GM12874 (cell line): ENCODE measurements around the gene C13orf46.

ENCODE experiments used
- TF ChIP-seq, protein P1 (sequence below): IDR thresholded peaks from 2 replicates; pipeline ENCODE4 v1.5.1; 2011; ENCODE audit warnings: low read depth, mild to moderate bottlenecking, control low read depth, low read length, moderate library complexity; ENCODE audit not compliant: insufficient read depth

C13orf46 gene

DNA sequence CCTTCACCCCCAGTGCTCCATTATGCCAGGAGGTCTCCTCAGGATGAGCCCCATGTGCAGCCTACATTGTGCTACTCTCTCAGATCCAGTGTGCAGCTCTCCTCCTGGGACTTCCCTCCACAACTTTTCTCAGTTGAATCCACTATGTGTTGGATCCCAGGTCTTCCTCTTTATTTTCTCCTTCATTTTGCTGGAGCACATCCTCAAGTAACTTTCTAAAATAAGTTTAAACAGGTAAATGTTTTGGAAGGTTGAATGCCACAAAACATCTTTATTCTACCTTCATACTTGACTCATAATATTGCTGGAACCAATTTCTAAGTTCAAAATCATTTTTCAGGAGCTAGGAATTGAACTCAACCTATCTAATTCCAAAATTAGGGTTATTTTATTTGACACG lies 52.1 kb downstream of the C13orf46 start:
- TF ChIP-seq, protein P1, sequence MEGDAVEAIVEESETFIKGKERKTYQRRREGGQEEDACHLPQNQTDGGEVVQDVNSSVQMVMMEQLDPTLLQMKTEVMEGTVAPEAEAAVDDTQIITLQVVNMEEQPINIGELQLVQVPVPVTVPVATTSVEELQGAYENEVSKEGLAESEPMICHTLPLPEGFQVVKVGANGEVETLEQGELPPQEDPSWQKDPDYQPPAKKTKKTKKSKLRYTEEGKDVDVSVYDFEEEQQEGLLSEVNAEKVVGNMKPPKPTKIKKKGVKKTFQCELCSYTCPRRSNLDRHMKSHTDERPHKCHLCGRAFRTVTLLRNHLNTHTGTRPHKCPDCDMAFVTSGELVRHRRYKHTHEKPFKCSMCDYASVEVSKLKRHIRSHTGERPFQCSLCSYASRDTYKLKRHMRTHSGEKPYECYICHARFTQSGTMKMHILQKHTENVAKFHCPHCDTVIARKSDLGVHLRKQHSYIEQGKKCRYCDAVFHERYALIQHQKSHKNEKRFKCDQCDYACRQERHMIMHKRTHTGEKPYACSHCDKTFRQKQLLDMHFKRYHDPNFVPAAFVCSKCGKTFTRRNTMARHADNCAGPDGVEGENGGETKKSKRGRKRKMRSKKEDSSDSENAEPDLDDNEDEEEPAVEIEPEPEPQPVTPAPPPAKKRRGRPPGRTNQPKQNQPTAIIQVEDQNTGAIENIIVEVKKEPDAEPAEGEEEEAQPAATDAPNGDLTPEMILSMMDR = no peak

DNA sequence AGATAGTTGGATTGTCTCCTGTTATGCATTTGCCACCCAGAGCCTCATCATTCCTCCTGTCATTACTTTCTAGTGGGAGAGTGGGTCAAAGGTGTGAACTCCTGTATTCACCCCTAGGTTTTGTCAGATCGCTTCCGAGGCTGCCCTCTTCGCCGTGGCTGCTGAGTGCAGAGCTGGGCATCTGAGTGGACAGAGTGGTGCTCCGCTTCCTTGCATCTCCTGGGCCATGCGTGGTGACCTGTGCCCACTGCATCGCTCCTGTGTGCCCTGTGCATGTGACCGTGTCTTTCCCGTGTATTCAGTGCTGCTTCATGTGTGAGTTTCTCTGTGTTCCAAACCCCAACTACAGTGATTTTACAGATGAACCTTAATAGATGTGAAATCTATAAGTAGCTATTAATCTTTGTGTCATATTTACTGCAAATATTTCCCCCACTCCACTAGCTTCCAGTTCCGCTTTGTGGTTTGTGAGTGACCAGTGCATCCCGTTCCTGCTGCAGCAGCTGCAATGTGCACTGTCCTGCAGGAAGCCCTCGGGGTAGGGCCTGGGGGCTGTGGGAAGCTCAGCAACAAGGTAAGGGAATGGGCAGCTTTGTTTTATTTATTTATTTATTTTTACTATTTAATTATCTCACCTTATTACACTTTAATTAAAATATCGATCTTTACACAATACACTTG lies 53.1 kb downstream of the C13orf46 start:
- TF ChIP-seq, protein P1 = no peak

DNA sequence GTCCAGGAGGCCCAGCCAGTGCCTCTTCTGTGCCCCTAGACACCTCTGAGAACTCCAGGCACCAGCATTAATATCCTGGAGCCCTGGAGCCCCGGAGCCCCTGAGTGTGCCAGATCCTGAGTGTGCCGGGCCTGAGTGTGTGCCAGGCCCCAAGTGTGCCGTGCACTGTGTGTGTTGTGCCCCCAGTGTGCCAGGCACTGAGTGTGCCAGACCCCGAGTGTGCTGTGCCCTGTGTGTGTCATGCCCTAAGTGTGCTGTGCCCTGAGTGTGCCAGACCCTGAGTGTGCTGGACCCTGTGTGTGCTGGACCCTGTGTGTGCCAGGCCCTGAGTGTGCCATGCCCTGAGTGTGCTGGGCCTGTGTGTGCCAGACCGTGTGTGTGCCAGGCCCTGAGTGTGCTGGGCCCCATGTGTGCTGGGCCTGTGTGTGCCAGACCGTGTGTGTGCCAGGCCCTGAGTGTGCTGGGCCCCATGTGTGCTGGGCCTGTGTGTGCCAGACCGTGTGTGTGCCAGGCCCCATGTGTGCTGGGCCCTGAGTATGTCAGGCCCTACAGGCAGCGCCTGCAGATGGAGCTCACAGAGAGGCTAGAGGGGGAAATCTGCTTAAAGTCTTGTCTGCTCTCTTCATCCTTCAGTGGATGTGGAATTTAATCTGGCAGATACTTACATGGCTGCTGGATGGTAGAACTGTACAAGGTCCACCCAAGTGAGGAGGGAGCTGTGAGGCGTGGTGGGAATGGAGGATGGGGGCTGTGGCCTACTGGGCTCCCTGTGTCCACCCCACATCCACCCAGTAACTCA lies 53.9 kb downstream of the C13orf46 start:
- TF ChIP-seq, protein P1 = no peak

DNA sequence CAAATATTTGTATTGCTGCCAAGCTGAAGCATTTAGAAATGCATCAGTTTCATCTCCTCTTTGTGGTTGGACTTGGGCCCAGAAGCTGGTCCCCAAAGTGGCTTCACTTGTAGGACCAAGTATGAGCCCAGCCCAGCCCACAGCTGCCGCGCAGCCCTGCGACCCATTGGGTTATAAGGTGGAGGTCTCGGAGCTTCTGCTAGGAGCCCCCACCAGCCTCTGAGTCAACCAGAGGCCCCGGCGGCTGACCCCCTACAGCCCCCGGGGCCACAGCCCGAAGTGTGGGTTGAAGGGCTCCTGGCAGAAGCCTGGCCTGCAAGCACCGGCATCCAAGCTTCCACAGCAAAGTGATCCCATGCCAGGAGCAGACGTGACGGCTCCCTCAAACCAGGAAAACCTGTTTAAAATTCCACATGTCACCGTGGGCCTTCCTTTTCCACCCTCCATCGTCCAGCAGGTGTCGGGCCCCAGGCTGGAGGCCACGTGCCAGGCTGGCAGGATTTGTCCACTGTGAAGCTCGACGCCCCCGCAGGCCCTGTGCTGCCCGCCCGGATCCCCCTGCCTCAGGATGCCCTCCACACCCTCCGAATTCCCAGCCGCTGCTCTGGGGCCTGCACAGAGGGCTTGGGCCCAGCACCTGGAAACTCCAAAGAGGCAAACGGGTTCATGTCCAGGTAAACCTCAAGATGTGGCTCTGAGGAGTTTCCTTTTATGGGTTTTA lies 54.7 kb downstream of the C13orf46 start:
- TF ChIP-seq, protein P1 = no peak

DNA sequence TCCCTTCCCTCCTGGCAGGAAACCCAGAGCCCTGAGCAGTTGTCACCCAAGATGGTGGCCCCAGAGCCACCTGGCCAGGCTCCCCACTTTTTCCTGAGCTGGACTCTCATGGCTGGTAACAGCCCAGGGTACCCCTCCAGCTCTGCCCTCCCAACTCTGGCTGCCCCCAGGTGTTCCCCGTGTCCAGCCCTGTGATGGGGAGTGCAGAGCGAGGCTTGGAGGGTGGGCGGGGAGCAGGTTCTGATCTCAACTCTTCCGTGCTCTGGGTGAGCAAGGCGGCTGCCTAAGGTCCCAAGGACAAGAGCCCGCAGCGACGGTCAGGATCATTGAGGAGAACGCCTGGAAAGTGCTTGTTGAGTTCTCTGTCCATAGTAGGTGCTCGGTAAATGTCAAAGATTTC lies 55.3 kb downstream of the C13orf46 start:
- TF ChIP-seq, protein P1 = no peak

DNA sequence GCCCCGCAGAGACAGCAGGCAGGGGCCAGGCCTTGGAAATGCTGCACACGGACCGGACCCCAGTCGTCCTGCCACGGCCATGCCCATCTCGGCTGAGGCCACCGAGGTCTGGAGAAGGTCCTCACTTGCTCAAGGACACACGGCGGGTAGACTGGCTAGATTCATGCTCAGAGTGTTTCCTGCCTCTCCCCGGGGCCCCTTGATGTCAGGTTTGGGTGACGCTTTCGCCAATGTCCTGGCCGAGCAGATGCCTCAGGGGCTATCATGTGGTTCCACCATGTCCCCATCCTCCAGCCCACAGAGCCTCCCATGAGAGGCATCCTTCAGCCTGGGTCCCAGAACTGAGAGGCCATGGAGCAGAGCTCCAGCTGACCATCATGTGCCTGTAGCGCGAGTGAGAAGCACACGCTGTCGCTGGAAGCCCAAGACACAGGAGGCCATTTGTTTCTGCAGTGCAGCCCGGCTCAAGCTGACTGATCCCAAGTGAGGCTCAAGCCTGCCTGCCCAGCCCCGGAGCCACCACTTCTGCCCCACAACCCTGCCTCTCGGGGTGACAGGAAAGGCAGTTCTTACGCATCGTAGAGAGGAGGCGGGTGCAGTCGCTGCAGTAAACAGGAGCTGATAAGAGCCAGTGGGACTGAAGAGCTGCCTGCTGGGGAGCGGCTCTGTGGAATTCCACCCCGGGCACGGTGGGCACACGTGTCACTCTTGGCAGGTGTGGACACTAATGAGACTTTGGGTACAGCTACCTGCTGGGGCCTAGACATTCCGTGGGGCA lies 56.1 kb downstream of the C13orf46 start:
- TF ChIP-seq, protein P1 = no peak

DNA sequence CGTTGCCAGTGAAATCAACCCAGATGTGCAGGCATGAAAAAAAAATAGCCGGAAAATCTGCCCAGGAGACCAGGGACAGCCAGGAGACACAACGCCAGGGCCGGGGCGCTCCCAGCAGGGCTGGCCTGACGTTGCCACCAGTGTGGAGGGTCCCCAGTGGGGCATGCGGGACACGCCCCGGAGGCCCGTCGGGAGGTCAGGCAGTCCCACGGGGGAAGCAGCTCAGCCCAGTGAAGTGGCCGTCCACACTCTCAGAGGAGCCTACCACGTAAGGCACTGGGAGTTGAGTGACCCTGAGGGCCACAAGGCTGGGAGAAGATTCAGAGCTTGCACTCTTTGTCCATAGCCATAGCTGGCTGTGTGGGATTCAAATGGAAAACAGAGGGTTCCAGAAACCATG lies 56.8 kb downstream of the C13orf46 start:
- TF ChIP-seq, protein P1 = no peak
